GM19452 (cell line): ENCODE data around the gene ZHX3.

Source experiments
- ATAC-seq: cut with Tn5 transposase; IDR thresholded peaks from one replicate; pipeline ENCODE4 v1.9.1; 2021; ENCODE audit not compliant: unreplicated experiment

ZHX3 gene

GRCh38 chr20:41196653-41197225, 120.8 kb downstream of the ZHX3 start:
- no peak for ATAC-seq

- ATAC-seq: no peak
Measured at GRCh38 chr20:41192575-41192974, 125.0 kb downstream of the ZHX3 start.

DNA sequence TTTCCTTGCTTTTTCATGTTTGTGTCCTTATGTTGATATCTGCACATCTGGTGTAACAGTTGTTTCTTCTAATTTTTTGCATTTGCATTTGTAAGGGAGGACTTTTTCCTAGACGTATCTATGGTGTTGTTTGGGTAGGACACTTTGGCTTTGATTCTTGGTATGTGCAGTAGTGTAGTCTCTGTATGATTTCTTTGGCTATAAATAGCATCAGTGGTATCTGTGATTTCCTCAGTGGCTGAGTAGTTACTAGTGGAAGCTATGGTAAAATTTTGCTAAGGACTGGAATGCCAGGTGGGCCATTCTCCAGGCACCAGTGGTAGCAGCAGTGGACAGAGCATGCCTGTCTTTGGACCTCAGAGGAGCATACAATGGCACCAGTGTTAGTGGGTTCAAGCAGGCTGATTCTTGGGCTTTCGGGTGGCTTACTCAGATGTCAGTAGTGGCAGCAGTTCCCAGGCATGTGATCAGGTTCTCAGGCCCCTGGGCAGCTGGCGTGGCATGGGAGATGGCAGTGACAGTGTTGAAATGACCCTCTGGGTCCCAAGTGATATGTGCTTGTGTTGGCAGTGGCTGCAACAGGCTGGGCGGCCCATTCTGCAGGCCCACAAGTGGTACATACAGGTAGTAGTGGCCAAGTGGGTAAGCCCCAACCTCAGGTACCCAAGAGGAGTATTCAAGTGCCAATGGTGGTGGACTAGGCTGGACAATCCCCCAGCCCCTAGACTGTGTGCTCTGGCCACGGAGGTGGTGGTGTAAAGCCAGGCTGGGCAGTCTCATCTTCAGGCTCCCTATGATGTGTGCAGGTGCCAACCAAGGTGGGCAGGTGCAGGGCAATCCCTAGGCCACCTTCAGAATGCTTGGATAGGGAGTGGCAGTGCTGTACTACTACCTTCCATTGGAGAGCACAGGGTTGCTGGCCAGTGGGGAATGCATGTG, 125.7 kb downstream of the ZHX3 start:
- ATAC-seq: no peak

DNA sequence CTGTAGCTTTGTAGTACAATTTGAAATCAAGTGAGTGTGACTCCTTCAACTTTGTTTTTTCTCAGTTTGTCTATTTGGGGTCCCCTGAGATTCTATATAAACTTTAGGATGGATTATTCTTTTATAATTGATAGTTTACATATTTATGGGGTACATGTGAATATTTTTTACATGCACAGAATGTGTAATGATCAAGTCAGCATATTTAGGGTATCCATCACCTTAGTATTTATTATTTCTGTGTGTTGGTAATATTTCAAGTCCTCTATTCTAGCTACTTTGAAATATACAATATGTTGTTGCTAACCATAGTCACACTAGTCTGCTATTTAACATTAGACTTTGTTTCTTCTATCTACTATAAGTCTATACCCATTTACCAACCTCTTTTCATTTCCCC, 129.9 kb downstream of the ZHX3 start:
- ATAC-seq: no peak

GRCh38 chr20:41185013-41185757, 132.3 kb downstream of the ZHX3 start:
- no peak for ATAC-seq

- ATAC-seq: no peak
Measured at GRCh38 chr20:41183831-41184230, 133.7 kb downstream of the ZHX3 start.

- no peak for ATAC-seq
Measured at GRCh38 chr20:41183391-41183790, 134.1 kb downstream of the ZHX3 start.

GRCh38 chr20:41182296-41183212, 135.0 kb downstream of the ZHX3 start:
- no peak for ATAC-seq

- no peak for ATAC-seq
Measured at GRCh38 chr20:41181567-41181966, 136.0 kb downstream of the ZHX3 start.

DNA sequence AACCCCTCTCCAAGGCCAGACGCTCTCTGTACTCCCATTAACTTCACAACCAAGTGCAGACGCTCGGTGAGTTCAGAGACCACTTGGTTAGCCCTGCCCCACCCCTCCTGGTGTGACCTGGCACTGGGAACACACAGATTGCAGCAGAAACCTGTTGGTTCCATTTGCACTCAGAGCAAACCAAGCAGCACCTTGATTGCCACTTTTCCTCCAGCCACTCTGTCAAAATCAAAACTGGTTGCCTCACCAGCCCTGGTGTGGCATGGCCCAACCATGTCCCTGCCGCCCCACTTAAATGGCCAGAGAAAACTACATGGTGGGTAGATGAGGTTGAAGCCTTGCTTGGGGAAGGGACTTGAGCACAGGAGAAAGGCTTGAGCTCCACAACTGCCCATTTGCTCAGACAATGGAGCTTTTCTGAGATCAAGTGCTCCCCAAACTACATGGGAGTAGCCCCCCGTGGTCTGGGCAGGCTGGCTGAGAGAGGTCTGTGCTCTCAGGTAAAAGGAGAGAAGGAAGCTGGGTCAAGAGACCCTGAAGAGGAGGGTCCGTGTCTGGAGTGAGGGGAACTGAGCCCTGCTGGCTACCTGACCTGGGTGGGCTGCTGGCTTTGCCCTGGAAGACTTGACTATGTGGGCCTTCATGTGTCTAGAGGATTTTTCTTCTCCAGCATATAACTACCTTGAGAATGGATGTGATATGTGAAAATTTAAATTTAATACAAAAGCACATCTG, 136.8 kb downstream of the ZHX3 start:
- ATAC-seq: no peak

- no peak for ATAC-seq
Measured at GRCh38 chr20:41179961-41180360, 137.6 kb downstream of the ZHX3 start.

- ATAC-seq: no peak
Measured at GRCh38 chr20:41178904-41179432, 138.6 kb downstream of the ZHX3 start.

GRCh38 chr20:41178495-41178894, 139.0 kb downstream of the ZHX3 start:
- ATAC-seq: no peak

DNA sequence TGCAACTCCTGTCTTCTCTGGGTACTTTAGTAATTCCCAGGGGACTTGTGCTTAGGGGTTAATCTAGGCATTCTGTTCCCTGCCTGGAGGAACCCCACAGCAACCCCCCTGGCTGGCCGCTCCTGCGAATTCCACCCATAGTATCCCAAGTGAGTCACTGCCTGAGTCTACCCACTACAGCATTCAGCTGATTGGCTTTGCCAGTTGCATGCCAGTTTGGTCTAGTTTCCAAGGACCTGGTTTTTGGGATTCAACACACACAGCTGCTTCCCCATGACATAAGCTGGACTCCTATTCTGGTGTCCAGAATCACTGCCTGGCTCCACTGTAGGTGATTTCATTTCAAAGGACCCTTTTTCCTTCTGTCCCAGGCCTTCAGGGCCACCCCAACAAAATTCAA, 139.9 kb downstream of the ZHX3 start:
- no peak for ATAC-seq

DNA sequence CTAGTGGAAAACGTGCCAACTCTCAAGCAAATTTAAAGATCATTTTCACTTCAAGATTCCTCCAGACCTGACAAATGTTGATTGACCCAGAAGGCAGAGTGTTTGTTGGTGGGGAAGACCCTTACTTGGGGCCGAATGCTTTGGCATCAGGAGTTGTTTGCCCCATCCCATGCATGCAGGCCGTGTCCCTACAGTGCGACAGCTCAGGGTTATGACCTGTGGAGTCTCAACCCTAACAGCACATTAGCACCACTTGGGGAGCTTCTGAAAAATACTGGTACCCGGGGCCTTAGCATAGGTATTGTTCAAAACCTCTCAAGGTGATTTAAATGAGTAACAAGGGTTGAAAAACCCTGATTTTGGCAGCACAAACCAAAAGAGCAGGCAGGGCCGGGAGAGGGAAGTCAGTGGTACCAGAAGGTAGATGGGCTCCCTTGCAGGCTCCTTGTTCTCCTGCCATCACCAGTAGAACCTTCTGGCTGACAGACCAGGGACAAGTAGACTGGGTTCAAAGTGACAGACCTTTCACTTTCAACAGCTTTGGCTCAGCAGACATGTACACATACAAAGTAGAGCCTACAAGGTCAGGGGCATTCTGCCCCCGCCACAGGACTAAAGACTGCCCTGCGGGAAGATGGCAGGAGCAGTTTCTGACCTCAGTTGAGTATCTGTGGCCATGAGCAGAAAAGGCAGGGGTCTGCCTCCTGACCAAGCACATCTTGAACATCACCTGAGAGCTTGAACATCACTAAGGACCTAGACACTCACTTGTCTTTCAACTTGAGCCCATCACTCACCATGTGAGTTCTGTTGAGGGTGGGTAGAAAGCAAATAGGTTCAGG, 140.6 kb downstream of the ZHX3 start:
- ATAC-seq: no peak

DNA sequence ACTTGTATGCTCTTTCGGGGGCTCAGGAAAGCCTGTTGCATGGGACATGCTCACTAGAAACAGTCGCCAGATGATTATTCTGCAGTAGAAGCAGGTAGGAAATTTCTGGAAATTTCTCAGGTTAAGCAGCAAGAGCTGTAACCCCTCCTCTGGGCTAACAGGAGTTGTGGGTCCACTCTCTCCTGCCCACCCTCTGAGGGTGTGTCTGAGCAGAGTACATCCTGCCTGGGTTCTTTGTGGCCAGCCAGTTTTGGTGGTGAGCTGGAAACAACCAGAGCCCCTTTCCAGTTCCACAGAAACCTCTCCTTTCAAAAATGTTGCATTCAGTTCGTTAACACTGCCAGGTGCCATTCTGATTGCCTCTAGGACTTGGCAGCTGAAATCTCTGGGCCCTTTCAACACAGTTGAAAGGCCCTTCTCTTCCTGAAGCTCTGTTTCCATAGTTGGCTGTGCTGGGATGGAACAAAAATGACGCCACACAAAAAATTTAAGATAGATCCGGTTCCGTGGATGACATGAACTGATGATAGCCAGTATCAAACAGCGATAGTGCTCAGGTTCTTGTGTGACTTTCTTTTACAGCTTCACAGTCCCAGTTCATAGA, 141.7 kb downstream of the ZHX3 start:
- ATAC-seq: no peak

DNA sequence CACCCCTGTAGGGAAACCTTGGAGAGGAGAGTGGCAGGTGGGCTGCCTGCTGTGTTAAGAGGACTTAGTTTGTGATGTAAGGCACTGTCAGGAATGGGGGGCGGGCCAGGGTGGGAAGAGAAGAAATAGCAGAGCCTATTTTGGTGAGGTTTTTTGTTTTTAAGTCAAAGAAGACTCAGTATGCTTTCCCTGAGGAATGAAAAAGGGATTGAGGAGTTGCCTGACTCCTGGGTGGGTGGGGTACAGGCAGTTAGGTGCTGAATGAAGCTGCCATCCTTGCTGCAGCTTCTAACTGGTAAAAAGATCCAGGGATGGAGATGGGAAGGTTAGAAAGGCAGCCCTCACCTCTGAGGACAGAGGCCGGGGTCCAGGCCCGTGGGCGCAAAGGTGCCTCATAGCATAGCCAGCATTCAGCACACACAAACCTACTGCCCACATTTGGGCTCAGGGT, 142.3 kb downstream of the ZHX3 start:
- no peak for ATAC-seq

DNA sequence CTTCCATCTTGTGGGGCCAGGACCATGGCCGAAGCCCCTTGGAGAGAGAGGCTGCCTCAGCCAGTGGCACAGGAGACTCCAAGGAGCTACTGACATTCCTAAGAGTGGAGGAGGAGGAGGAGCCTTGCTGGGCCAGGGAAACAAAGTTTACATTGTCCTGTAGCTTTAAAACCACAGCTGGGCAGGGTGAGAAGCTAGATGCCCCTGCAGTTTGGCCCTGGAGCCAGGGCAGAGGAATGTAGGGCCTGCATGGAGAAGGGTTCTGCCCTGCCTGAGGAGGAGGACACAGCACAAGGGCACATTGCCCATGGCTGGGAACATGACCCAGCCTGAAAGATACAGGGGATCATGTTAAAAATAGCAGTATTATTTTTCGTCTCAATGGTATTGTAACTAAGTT, 142.7 kb downstream of the ZHX3 start:
- no peak for ATAC-seq
